GM12878 (cell line): Measurements from ENCODE around the gene IGF1R. TPM values are rescaled to one million over a fixed set of nuclear protein-coding genes. Genes with fewer than 3 reads are reported as not detected.

Experiments
- BCL11A ChIP-seq: IDR thresholded peaks from 2 replicates; pipeline ENCODE4 v1.6.1; 2011; ENCODE audit warnings: low read depth, low read length
- BRCA1 ChIP-seq: IDR thresholded peaks from 2 replicates; pipeline ENCODE4 v1.6.1; 2011; ENCODE audit warnings: low read depth, low read length, improper control_type of control experiment
- EP300 ChIP-seq, 2 experiments: fragments of 150-350 bp in 1 of 2; IDR thresholded peaks; 2 replicates each; pipeline ENCODE4 v1.6.1; 2011 to 2012; ENCODE audit warnings: low read depth in 2 of 2, low read length in 2 of 2, borderline replicate concordance in 1 of 2, improper control_type of control experiment in 1 of 2, inconsistent platforms in 1 of 2; ENCODE audit not compliant: control insufficient read depth in 1 of 2
- ESRRA ChIP-seq: IDR thresholded peaks from 2 replicates; pipeline ENCODE4 v1.6.1; 2012; ENCODE audit warnings: mild to moderate bottlenecking, low read length, improper control_type of control experiment
- KDM1A ChIP-seq: fragments of 200-600 bp; sonication (generic); IDR thresholded peaks from 2 replicates; pipeline ENCODE4 v1.6.1; 2016; ENCODE audit warnings: borderline replicate concordance
- POLR2AphosphoS5 ChIP-seq: IDR thresholded peaks from 2 replicates; pipeline ENCODE4 v1.6.1; 2011; ENCODE audit warnings: mild to moderate bottlenecking, low read length, inconsistent platforms
- POU2F2 ChIP-seq: IDR thresholded peaks from 3 replicates; pipeline ENCODE4 v1.6.1; 2011; ENCODE audit warnings: low read depth, mild to moderate bottlenecking, low read length, borderline replicate concordance
- YY1 ChIP-seq: IDR thresholded peaks from 2 replicates; pipeline ENCODE4 v1.6.1; 2011; ENCODE audit warnings: low read depth, mild to moderate bottlenecking, low read length
- ZNF24 ChIP-seq: fragments of 450-650 bp; IDR thresholded peaks from 2 replicates; pipeline ENCODE4 v1.6.1; 2017; ENCODE audit warnings: antibody characterized with exemption, mild to moderate bottlenecking
- ZNF592 ChIP-seq: fragments of 450-650 bp; IDR thresholded peaks from 2 replicates; pipeline ENCODE4 v1.6.1; 2017; ENCODE audit warnings: mild to moderate bottlenecking, moderate library complexity
- polyA plus RNA-seq, 11 experiments: library from polyadenylated mRNA; depleted of rRNA in 4 of 11; unstranded in 6 of 11; stranded (reverse) in 5 of 11; fragments of >200 nt; fragmentation: Nextera tagmentation in 4 of 11; fragmentation: Illumina TruSeq in 1 of 11; extraction: Ambion mirVana in 4 of 11; extraction: Trizol in 1 of 11; gene quantifications; 1 replicate in 1 of 11; 2 replicates in 10 of 11; pipeline versions ENCODE4 v1.2.1 to v1.2.3, GENCODE V29; 2011 to 2016; ENCODE audit warnings: inconsistent platforms in 2 of 11, missing spikeins in 2 of 11, low read depth in 1 of 11
- total RNA-seq, 4 experiments: library from RNA; depleted of rRNA in 3 of 4; stranded (reverse); fragments of >200 nt in 3 of 4; fragmentation: Illumina TruSeq in 1 of 4; extraction: Trizol in 1 of 4; gene quantifications; 2 replicates each; pipeline versions ENCODE4 v1.2.1 to v1.2.3, GENCODE V29; 2013 to 2021
- TF ChIP-seq, protein P1 (sequence below): fragments of 450-650 bp; IDR thresholded peaks from 2 replicates; pipeline ENCODE4 v1.6.1; 2016; ENCODE audit warnings: mild to moderate bottlenecking
- TF ChIP-seq, protein P2 (sequence below): fragments of 450-650 bp; IDR thresholded peaks from 2 replicates; pipeline ENCODE4 v1.6.1; 2014; ENCODE audit warnings: mild to moderate bottlenecking
- TF ChIP-seq, protein P3 (sequence below): IDR thresholded peaks from 2 replicates; pipeline ENCODE4 v1.6.1; 2012; ENCODE audit warnings: mild to moderate bottlenecking, low read depth, low read length
- TF ChIP-seq, protein P4 (sequence below): IDR thresholded peaks from 2 replicates; pipeline ENCODE4 v1.6.1; 2012; ENCODE audit warnings: low read length, inconsistent platforms

The IGF1R gene
- total and polyA plus RNA-seq, 10 of the 15 experiments (the other 5 are each of a cell fraction or from before 2014, with no cell fraction given): 0.03 to 2.7 (median 0.66) TPM

- TF ChIP-seq, protein P1, sequence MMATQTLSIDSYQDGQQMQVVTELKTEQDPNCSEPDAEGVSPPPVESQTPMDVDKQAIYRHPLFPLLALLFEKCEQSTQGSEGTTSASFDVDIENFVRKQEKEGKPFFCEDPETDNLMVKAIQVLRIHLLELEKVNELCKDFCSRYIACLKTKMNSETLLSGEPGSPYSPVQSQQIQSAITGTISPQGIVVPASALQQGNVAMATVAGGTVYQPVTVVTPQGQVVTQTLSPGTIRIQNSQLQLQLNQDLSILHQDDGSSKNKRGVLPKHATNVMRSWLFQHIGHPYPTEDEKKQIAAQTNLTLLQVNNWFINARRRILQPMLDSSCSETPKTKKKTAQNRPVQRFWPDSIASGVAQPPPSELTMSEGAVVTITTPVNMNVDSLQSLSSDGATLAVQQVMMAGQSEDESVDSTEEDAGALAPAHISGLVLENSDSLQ: no peak
- no peak for TF ChIP-seq YY1
- no peak for TF ChIP-seq KDM1A
- TF ChIP-seq ZNF24: 0 out of 2 replicates have a peak, but pooled peaks have one; percentile 46
- TF ChIP-seq EP300 (IDR thresholded peaks at IDR 0.05; ENCODE audit: borderline replicate concordance in 1 of 2, control insufficient read depth in 1 of 2, low read depth in 2 of 2, low read length in 2 of 2): no peak
- no peak for TF ChIP-seq BCL11A
- TF ChIP-seq ESRRA: no peak
- TF ChIP-seq, protein P2, sequence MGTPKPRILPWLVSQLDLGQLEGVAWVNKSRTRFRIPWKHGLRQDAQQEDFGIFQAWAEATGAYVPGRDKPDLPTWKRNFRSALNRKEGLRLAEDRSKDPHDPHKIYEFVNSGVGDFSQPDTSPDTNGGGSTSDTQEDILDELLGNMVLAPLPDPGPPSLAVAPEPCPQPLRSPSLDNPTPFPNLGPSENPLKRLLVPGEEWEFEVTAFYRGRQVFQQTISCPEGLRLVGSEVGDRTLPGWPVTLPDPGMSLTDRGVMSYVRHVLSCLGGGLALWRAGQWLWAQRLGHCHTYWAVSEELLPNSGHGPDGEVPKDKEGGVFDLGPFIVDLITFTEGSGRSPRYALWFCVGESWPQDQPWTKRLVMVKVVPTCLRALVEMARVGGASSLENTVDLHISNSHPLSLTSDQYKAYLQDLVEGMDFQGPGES: no peak
- 0 out of 2 replicates have a peak, but pooled peaks have one; percentile 35 for TF ChIP-seq ZNF592
- TF ChIP-seq, protein P3, sequence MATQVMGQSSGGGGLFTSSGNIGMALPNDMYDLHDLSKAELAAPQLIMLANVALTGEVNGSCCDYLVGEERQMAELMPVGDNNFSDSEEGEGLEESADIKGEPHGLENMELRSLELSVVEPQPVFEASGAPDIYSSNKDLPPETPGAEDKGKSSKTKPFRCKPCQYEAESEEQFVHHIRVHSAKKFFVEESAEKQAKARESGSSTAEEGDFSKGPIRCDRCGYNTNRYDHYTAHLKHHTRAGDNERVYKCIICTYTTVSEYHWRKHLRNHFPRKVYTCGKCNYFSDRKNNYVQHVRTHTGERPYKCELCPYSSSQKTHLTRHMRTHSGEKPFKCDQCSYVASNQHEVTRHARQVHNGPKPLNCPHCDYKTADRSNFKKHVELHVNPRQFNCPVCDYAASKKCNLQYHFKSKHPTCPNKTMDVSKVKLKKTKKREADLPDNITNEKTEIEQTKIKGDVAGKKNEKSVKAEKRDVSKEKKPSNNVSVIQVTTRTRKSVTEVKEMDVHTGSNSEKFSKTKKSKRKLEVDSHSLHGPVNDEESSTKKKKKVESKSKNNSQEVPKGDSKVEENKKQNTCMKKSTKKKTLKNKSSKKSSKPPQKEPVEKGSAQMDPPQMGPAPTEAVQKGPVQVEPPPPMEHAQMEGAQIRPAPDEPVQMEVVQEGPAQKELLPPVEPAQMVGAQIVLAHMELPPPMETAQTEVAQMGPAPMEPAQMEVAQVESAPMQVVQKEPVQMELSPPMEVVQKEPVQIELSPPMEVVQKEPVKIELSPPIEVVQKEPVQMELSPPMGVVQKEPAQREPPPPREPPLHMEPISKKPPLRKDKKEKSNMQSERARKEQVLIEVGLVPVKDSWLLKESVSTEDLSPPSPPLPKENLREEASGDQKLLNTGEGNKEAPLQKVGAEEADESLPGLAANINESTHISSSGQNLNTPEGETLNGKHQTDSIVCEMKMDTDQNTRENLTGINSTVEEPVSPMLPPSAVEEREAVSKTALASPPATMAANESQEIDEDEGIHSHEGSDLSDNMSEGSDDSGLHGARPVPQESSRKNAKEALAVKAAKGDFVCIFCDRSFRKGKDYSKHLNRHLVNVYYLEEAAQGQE: no peak
- TF ChIP-seq, protein P4, sequence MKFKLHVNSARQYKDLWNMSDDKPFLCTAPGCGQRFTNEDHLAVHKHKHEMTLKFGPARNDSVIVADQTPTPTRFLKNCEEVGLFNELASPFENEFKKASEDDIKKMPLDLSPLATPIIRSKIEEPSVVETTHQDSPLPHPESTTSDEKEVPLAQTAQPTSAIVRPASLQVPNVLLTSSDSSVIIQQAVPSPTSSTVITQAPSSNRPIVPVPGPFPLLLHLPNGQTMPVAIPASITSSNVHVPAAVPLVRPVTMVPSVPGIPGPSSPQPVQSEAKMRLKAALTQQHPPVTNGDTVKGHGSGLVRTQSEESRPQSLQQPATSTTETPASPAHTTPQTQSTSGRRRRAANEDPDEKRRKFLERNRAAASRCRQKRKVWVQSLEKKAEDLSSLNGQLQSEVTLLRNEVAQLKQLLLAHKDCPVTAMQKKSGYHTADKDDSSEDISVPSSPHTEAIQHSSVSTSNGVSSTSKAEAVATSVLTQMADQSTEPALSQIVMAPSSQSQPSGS: no peak
- no peak for TF ChIP-seq POU2F2
- no peak for TF ChIP-seq BRCA1
- TF ChIP-seq POLR2AphosphoS5: no peak
Measured at GRCh38 chr15:98647026-98647773, 1.1 kb upstream of the IGF1R start (continued).
